Ovary (tissue), 3 donors: Measurements from ENCODE around the gene KLHL35.

ENCODE experiments used
- EP300 ChIP-seq: sonication (generic); formaldehyde crosslinking; IDR thresholded peaks from one replicate; pipeline ENCODE4 v1.6.1; 2017; ENCODE audit warnings: antibody characterized with exemption
- POLR2A ChIP-seq: fragments of 450-650 bp; IDR thresholded peaks from one replicate; pipeline ENCODE4 v1.6.1; 2017; ENCODE audit warnings: antibody characterized with exemption, mild to moderate bottlenecking, moderate library complexity
- TF ChIP-seq, protein P1 (sequence below), 3 donors: fragments of 450-650 bp in 2 of 3; fragments of 200-600 bp in 1 of 3; IDR thresholded peaks; one replicate each; pipeline versions ENCODE4 v1.5.1 to v1.8.0; 2016 to 2022; ENCODE audit warnings: antibody characterized with exemption in 3 of 3, mild to moderate bottlenecking in 1 of 3
- donor health status: DM: no; HTN: no; CAD: no.

DNA sequence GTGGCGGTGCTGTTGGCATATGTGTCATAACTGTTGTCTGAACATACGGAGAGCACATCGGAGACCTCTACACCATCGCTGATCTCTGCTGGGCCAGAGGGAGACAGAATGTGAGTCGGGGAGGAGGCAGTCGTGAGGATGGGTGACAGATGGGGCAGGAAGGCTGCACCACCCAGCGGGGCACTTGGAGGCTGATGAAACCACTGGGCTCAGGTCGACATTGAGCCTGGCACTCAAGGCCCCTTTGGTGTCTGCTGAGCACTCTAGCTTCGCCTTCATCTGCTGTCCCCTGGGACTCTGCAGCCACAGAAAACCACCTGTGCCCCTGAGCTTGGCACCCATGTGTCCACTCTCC, 2.5 kb upstream of the KLHL35 start:
- TF ChIP-seq, protein P1, sequence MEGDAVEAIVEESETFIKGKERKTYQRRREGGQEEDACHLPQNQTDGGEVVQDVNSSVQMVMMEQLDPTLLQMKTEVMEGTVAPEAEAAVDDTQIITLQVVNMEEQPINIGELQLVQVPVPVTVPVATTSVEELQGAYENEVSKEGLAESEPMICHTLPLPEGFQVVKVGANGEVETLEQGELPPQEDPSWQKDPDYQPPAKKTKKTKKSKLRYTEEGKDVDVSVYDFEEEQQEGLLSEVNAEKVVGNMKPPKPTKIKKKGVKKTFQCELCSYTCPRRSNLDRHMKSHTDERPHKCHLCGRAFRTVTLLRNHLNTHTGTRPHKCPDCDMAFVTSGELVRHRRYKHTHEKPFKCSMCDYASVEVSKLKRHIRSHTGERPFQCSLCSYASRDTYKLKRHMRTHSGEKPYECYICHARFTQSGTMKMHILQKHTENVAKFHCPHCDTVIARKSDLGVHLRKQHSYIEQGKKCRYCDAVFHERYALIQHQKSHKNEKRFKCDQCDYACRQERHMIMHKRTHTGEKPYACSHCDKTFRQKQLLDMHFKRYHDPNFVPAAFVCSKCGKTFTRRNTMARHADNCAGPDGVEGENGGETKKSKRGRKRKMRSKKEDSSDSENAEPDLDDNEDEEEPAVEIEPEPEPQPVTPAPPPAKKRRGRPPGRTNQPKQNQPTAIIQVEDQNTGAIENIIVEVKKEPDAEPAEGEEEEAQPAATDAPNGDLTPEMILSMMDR (IDR thresholded peaks at IDR 0.05) = no peak
- TF ChIP-seq EP300 = no peak
- no peak for TF ChIP-seq POLR2A
